Motor neuron (in vitro differentiated cells): ENCODE results near the gene ACOT7. TPM values are rescaled to one million over a fixed set of nuclear protein-coding genes. Genes with fewer than 3 reads are reported as not detected.
"Not testable (repeated sequence)": the region's sequence is repeated elsewhere in the genome, so short reads cannot be mapped to it uniquely, and the experiment has no call there.

Experiments
- ATAC-seq, 8 experiments: fragments of 200-7000 bp; cut with Tn5 transposase; replicated peaks in 6 of 8; 2 replicates each; pipeline ENCODE4 v1.8.0; 2021; ENCODE audit warnings: mild to moderate bottlenecking in 8 of 8, moderate library complexity in 8 of 8
- H3K27ac ChIP-seq, 2 donors: fragments of 250-450 bp; sonication (Bioruptor Pico); 2 replicates each; pipeline ENCODE4 v1.9.0; 2021; ENCODE audit warnings: antibody characterized with exemption in 2 of 2, mild to moderate bottlenecking in 2 of 2, moderate library complexity in 1 of 2
- H3K4me1 ChIP-seq, 2 donors: fragments of 250-450 bp; sonication (Bioruptor Pico); replicated peaks in 1 of 2; 2 replicates each; pipeline ENCODE4 v1.6.1; 2021; ENCODE audit warnings: antibody characterized with exemption in 2 of 2, mild to moderate bottlenecking in 2 of 2, moderate library complexity in 1 of 2
- H3K4me3 ChIP-seq, 5 donors: fragments of 250-450 bp; sonication (Bioruptor Pico); 2 replicates each; pipeline ENCODE4 v1.9.0; 2021; ENCODE audit warnings: antibody characterized with exemption in 5 of 5, mild to moderate bottlenecking in 5 of 5, moderate library complexity in 4 of 5
- WGBS, 10 experiments: fragments of 450-650 bp; shearing (Covaris generic); methylation state at CpG; one replicate each; pipeline ENCODE4 v1.0.0; 2022; 5-methylcytosine and 5-hydroxymethylcytosine counted together
- in situ Hi-C, 9 experiments: fragments of 400-800 bp; cut with MboI; loops; one replicate each; pipeline ENCODE4 v1.15.0; 2021; ENCODE audit warnings: low sequenced_read_pairs in 9 of 9, low pct_unique_long_range_greater_than_20kb in 2 of 9; ENCODE audit not compliant: unreplicated experiment in 9 of 9
- total RNA-seq, 8 experiments: library from RNA; unstranded; fragments of 300-600 nt; gene quantifications; 2 replicates each; pipeline versions ENCODE4 v1.2.3 to v1.2.4, GENCODE V29; 2022

ACOT7 gene
- total RNA-seq, 8 experiments from 2014 or later: 6.9 to 127 (median 80.5) TPM

GRCh38 chr1:6409733-6410132 is 16.2 kb upstream of the ACOT7 start:
- no peak for ATAC-seq
- no peak overlapping the region for H3K4me3 ChIP-seq
- in situ Hi-C loops: no loop called here
- H3K27ac ChIP-seq: no peak overlapping the region
- peaks cover 3 to 6% of the 10 kb centered on the region in 2 donors for H3K4me1 ChIP-seq
- 60 to 97% (median 88%) methylated on average over 1 to 6 of the region's 6 CpGs; no CpG with 5 or more reads in 5 of the 10 experiments for WGBS, 10 experiments

- no peak overlapping the region for H3K4me3 ChIP-seq
- in situ Hi-C loops: no loop called here
- no peak overlapping the region for H3K27ac ChIP-seq
- no peaks in the 10 kb centered on the region for H3K4me1 ChIP-seq
- no peak for ATAC-seq
- 0 to 100% (median 83%) methylated on average over 1 to 4 of the region's 4 CpGs; no CpG with 5 or more reads in 1 of the 10 experiments for WGBS, 10 experiments
These were observed 15.5 kb upstream of the ACOT7 start for GRCh38 chr1:6409053-6409452.

- in situ Hi-C loops: no loop called here
- Histone ChIP-seq H3K4me3 (no peak overlapping the region), H3K4me1 (no peaks in the 10 kb centered on the region), H3K27ac (no peak overlapping the region)
- no peak for ATAC-seq
- 56 to 90% (median 80%) methylated on average over 1 to 6 of the region's 6 CpGs; no CpG with 5 or more reads in 2 of the 10 experiments for WGBS, 10 experiments
These were observed 14.5 kb upstream of the ACOT7 start for GRCh38 chr1:6408023-6408422.

- H3K27ac ChIP-seq: no peak overlapping the region
- ATAC-seq: no peak
- in situ Hi-C loops: no loop called here
- no peaks in the 10 kb centered on the region for H3K4me1 ChIP-seq
- no peak overlapping the region for H3K4me3 ChIP-seq
- 42 to 100% (median 74%) methylated on average over 1 to 6 of the region's 6 CpGs; no CpG with 5 or more reads in 3 of the 10 experiments for WGBS, 10 experiments
These were observed 8.1 kb upstream of the ACOT7 start for GRCh38 chr1:6401673-6402072.

GRCh38 chr1:6399294-6399693 is 5.7 kb upstream of the ACOT7 start:
- no peak for ATAC-seq
- H3K27ac ChIP-seq: no peak overlapping the region
- H3K4me1 ChIP-seq: peaks cover 3% of the 10 kb centered on the region in 2 donors
- whole genome bisulfite sequencing, 10 experiments: 50 to 100% (median 90%) methylated on average over 1 to 3 of the region's 3 CpGs
- H3K4me3 ChIP-seq: no peak overlapping the region
- in situ Hi-C loops: no loop called here

GRCh38 chr1:6397844-6398441 is 4.4 kb upstream of the ACOT7 start:
- in situ Hi-C loops: no loop called here
- WGBS, 10 experiments: 7 to 72% (median 59%) methylated on average over 1 to 10 of the region's 10 CpGs
- ATAC-seq: no peak
- Histone ChIP-seq H3K27ac (no peak overlapping the region), H3K4me3 (no peak overlapping the region), H3K4me1 (peaks cover 5 to 6% of the 10 kb centered on the region in 2 donors)

GRCh38 chr1:6396998-6397397 is 3.4 kb upstream of the ACOT7 start:
- in situ Hi-C loops: no loop called here
- no peak for ATAC-seq
- Histone ChIP-seq H3K27ac (no peak overlapping the region), H3K4me1 (peaks cover 6 to 9% of the 10 kb centered on the region in 2 donors), H3K4me3 (no peak overlapping the region)

- H3K27ac ChIP-seq, H3K4me3 ChIP-seq, ATAC-seq, in situ Hi-C loops: not testable (repeated sequence)
- peaks cover 15 to 18% of the 10 kb centered on the region in 2 donors for H3K4me1 ChIP-seq
- 95 to 100% (median 96%) methylated on average over 1 to 15 of the region's 34 CpGs; no CpG with 5 or more reads in 6 of the 10 experiments for WGBS, 10 experiments
These were observed 2.2 kb upstream of the ACOT7 start for GRCh38 chr1:6395781-6396244.

- in situ Hi-C loops, H3K4me3 ChIP-seq, ATAC-seq, H3K27ac ChIP-seq: not testable (repeated sequence)
- WGBS, 10 experiments: 81 to 100% (median 99%) methylated on average over 1 to 7 of the region's 8 CpGs; no CpG with 5 or more reads in 2 of the 10 experiments
- H3K4me1 ChIP-seq: peaks cover 15 to 18% of the 10 kb centered on the region in 2 donors
These were observed 1.6 kb upstream of the ACOT7 start for GRCh38 chr1:6395130-6395529.

GRCh38 chr1:6392809-6393399 is 663 bp downstream of the ACOT7 start:
- Histone ChIP-seq H3K27ac (peak overlapping the region; percentile 57 to 93), H3K4me3 (peak overlapping the region; percentile 53 to 88 (median 64)), H3K4me1 (peaks cover 15 to 18% of the 10 kb centered on the region in 2 donors)
- in situ Hi-C loops: no loop called here
- WGBS, 10 experiments: 0 to 3% (median 1%) methylated on average over 1 to 18 of the region's 83 CpGs; no CpG with 5 or more reads in 6 of the 10 experiments
- peak in 6 of 8 experiments; percentile 8 to 53 (median 25) for ATAC-seq

- H3K4me3 ChIP-seq: peak overlapping the region; percentile 53 to 88 (median 64)
- H3K27ac ChIP-seq: peak overlapping the region; percentile 57 to 93
- in situ Hi-C loops: no loop called here
- ATAC-seq: peak in 3 of 8 experiments; percentile 1 to 2 (median 2)
- H3K4me1 ChIP-seq: peaks cover 15 to 18% of the 10 kb centered on the region in 2 donors
- 43 to 95% (median 54%) methylated on average over 2 to 10 of the region's 16 CpGs; no CpG with 5 or more reads in 3 of the 10 experiments for WGBS, 10 experiments
These were observed 1.4 kb downstream of the ACOT7 start for GRCh38 chr1:6391951-6392808.

- WGBS, 10 experiments: 69 to 100% (median 92%) methylated on average over 1 to 9 of the region's 9 CpGs; no CpG with 5 or more reads in 3 of the 10 experiments
- H3K4me1 ChIP-seq: peaks cover 31 to 34% of the 10 kb centered on the region in 2 donors
- ATAC-seq: no peak
- no peak overlapping the region for H3K27ac ChIP-seq
- in situ Hi-C loops: no loop called here
- no peak overlapping the region for H3K4me3 ChIP-seq
These were observed 3.6 kb downstream of the ACOT7 start for GRCh38 chr1:6389971-6390370.
